T-cell (primary cell): ENCODE results near the gene ROBO1. TPM values are rescaled to one million over a fixed set of nuclear protein-coding genes. Genes with fewer than 3 reads are reported as not detected.
"Not testable (repeated sequence)": the region's sequence is repeated elsewhere in the genome, so short reads cannot be mapped to it uniquely, and the experiment has no call there.

Experiments used
- ATAC-seq, 4 experiments: fragments of 200-7000 bp in 3 of 4; fragments of 150-1000 bp in 1 of 4; cut with Tn5 transposase; replicated peaks in 1 of 4; 1 replicate in 3 of 4; 2 replicates in 1 of 4; pipeline ENCODE4 v1.10.0; 2021; ENCODE audit warnings: moderate library complexity in 3 of 4, mild to moderate bottlenecking in 2 of 4, moderate number of reproducible peaks in 1 of 4
- CTCF ChIA-PET, 2 donors: fragments of 300-600 bp; sonication (Branson Sonifier 250); formaldehyde crosslinking; loops; one replicate each; lab custom pipeline; 2022; ENCODE audit warnings: antibody characterized with exemption in 2 of 2; lab: Charles Lee
- POLR2A ChIA-PET, 2 donors: fragments of 300-600 bp; sonication (Branson Sonifier 250); formaldehyde crosslinking; loops; one replicate each; lab custom pipeline; 2022; ENCODE audit warnings: antibody characterized with exemption in 2 of 2; lab: Charles Lee
- DNase-seq, 35 experiments: peaks; one replicate each; pipeline versions ENCODE4 v3.0.0 to v3.0.0-alpha.2; 2013 to 2023
- H3K27ac ChIP-seq: one replicate; pipeline ENCODE4 v1.5.1; 2013; ENCODE audit warnings: low read length
- H3K27me3 ChIP-seq, 2 experiments: replicated peaks in 1 of 2; 1 replicate in 1 of 2; 2 replicates in 1 of 2; pipeline versions ENCODE4 v1.6.1 to v1.7.0; 2013; ENCODE audit warnings: low read length in 1 of 2, mixed read lengths in 1 of 2; ENCODE audit not compliant: control insufficient read depth in 2 of 2, insufficient read depth in 2 of 2; ENCODE audit errors: extremely low read depth in 1 of 2
- H3K36me3 ChIP-seq, 2 donors: 1 replicate in 1 of 2; 2 replicates in 1 of 2; pipeline versions ENCODE4 v1.6.1 to v1.7.0; 2013; ENCODE audit warnings: low read length in 1 of 2; ENCODE audit not compliant: control insufficient read depth in 2 of 2, insufficient read depth in 1 of 2; ENCODE audit errors: extremely low read depth in 1 of 2
- H3K4me1 ChIP-seq, 2 experiments: 1 replicate in 1 of 2; 2 replicates in 1 of 2; pipeline versions ENCODE4 v1.6.1 to v1.7.0; 2013; ENCODE audit warnings: low read length in 2 of 2, mixed read lengths in 1 of 2; ENCODE audit not compliant: insufficient read depth in 2 of 2, control insufficient read depth in 1 of 2; ENCODE audit errors: extremely low read depth in 1 of 2
- H3K4me3 ChIP-seq, 2 donors: 1 replicate in 1 of 2; 2 replicates in 1 of 2; pipeline versions ENCODE4 v1.5.1 to v1.7.0; 2013; ENCODE audit warnings: mild to moderate bottlenecking in 2 of 2, low read length in 1 of 2, moderate library complexity in 1 of 2; ENCODE audit not compliant: control insufficient read depth in 1 of 2; ENCODE audit errors: extremely low read depth in 1 of 2
- H3K9me3 ChIP-seq: 2 replicates; pipeline ENCODE4 v1.7.0; 2013
- H3K27ac Mint-ChIP-seq, 2 donors: one replicate each; pipeline ENCODE4 v1.8.0; 2020 to 2021; ENCODE audit warnings: mild to moderate bottlenecking in 2 of 2, mixed read lengths in 2 of 2
- H3K27me3 Mint-ChIP-seq, 2 donors: one replicate each; pipeline ENCODE4 v1.8.0; 2021 to 2022; ENCODE audit warnings: mixed read lengths in 2 of 2
- H3K36me3 Mint-ChIP-seq: one replicate; pipeline ENCODE4 v1.8.0; 2021; ENCODE audit warnings: mixed read lengths
- H3K4me1 Mint-ChIP-seq, 3 donors: one replicate each; pipeline ENCODE4 v1.8.0; 2020 to 2022; ENCODE audit warnings: mixed read lengths in 3 of 3, mild to moderate bottlenecking in 1 of 3
- H3K4me3 Mint-ChIP-seq, 3 donors: one replicate each; pipeline ENCODE4 v1.8.0; 2020 to 2022; ENCODE audit warnings: mild to moderate bottlenecking in 3 of 3, mixed read lengths in 3 of 3, moderate library complexity in 3 of 3
- H3K9me3 Mint-ChIP-seq, 3 donors: one replicate each; pipeline ENCODE4 v1.8.0; 2020 to 2022; ENCODE audit warnings: mixed read lengths in 3 of 3
- WGBS: methylation state at CpG from one replicate; pipeline ENCODE4 v1.1.5; 2013; ENCODE audit warnings: missing lambda C conversion rate; ENCODE audit not compliant: insufficient coverage; 5-methylcytosine and 5-hydroxymethylcytosine counted together
- total RNA-seq, 35 experiments: library from RNA in 6 of 35; stranded (reverse) in 6 of 35; fragments of 120-200 nt in 1 of 35; gene quantifications; one replicate each; pipeline versions ENCODE4 v1.2.1 to v1.2.4 and lab custom pipeline; 2013 to 2026

The ROBO1 gene
- total RNA-seq, 5 donors from 2014 or later (not counting 1 experiment from before 2014, with no cell fraction given), result 0.20 to 2.4 (median 1.7) TPM

DNA sequence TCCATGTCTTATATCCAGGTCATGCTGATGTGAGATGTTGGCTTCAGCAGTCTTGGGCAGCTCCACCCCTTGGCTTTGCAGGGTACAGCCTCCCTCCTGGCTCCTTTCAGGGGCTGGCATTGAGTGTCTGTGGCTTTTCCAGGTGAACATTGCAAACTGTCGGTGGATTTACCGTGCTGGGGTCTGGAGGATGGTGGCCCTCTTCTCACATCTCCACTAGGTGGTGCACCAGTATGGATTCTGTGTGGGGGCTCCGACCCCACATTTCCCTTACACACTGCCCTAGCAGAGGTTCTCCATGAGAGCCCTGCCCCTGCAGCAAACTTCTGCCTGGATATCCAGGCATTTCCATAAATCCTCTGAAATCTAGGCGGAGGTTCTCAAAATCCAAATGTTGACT is 22.4 kb upstream of the ROBO1 start:
- H3K4me1 ChIP-seq, H3K9me3 ChIP-seq, H3K27ac Mint-ChIP-seq, H3K36me3 ChIP-seq, POLR2A ChIA-PET, CTCF ChIA-PET, DNase-seq, H3K27me3 ChIP-seq, H3K4me3 Mint-ChIP-seq, H3K4me1 Mint-ChIP-seq, H3K4me3 ChIP-seq, ATAC-seq, H3K27me3 Mint-ChIP-seq, H3K27ac ChIP-seq, H3K36me3 Mint-ChIP-seq: not testable (repeated sequence)
- 100% methylated on average over 1 of the region's 4 CpGs for WGBS
- peaks cover 6 to 25% (median 10%) of the 10 kb centered on the region in 3 donors for H3K9me3 Mint-ChIP-seq

GRCh38 chr3:79773291-79773690 is 5.5 kb upstream of the ROBO1 start:
- Mint-ChIP-seq H3K4me1 (no peaks in the 10 kb centered on the region), H3K27ac (no peak overlapping the region), H3K36me3 (no peaks in the 10 kb centered on the region), H3K9me3 (peaks cover 13 to 18% (median 18%) of the 10 kb centered on the region in 3 donors), H3K27me3 (no peaks in the 10 kb centered on the region), H3K4me3 (no peak overlapping the region)
- ChIA-PET POLR2A (no interaction called here), CTCF (no interaction called here)
- Histone ChIP-seq H3K27me3 (no peaks in the 10 kb centered on the region), H3K4me1 (no peaks in the 10 kb centered on the region), H3K36me3 (no peaks in the 10 kb centered on the region), H3K27ac (no peak overlapping the region), H3K9me3 (no peaks in the 10 kb centered on the region), H3K4me3 (no peak overlapping the region)
- 82% methylated on average over 5 of the region's 5 CpGs for WGBS
- no peak for DNase-seq
- ATAC-seq, result no peak

DNA sequence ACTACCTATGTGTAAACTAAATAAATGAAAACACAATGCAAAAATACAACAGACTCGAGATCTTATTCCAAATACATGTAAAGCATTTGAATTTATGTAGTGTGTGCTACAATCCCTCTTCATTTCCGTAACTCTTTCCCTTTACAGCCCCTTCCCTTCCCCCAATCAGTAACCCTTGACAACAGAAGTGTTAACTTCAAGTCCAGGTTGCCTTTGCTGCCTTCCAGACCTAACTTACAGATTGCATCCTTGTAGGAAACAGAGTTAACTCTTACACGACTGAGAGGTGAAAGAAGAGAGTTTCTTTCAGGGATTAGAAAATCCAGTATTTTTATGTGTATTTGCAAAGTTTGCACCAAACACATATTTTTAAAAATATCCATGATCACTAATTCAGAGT is 1.4 kb upstream of the ROBO1 start:
- no peaks in the 10 kb centered on the region for H3K4me1 Mint-ChIP-seq
- no peak overlapping the region for H3K4me3 ChIP-seq

DNA sequence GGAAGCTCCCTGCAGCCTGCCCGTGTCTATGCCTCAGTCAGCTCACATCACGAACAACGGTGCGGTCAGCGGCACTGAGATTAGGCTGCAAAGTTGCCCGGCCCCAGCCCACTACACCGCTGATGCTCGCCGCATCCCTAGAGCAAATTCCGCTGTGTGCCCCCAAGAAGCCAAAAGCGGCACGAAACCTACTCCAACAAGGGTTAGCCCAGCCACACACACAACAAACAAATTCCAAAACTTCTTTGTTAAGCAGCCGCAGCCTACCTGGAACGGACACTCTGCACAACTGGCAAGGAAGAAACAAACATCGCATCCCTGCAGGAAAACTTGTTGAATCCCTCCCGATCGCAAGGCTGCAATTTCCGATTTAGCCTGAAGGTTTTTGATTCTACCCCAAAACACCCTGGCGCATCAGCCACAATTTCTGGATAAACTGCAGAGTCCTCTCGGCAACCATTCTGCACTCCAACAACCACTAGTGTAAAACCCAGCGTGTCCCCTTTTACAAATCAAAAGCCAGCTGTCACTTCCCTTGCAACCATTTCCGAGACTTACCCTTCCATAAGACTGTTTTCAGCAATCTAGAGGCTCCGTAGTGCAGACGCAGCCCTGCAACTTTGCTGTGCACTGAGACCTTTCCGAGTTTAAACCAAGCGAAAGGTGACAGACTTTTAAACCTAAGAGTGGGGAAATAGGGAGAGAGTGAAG is 449 bp downstream of the ROBO1 start:
- no peak for DNase-seq
- 10% methylated on average over 21 of the region's 26 CpGs for WGBS
- Histone ChIP-seq H3K4me3 (no peak overlapping the region), H3K36me3 (no peaks in the 10 kb centered on the region), H3K27me3 (peaks cover 6 to 11% of the 10 kb centered on the region in 2 experiments), H3K27ac (no peak overlapping the region), H3K9me3 (no peaks in the 10 kb centered on the region), H3K4me1 (no peaks in the 10 kb centered on the region)
- H3K27ac Mint-ChIP-seq, result no peak overlapping the region
- peaks cover 3 to 11% of the 10 kb centered on the region in 2 donors for H3K27me3 Mint-ChIP-seq
- ChIA-PET CTCF (no interaction called here), POLR2A (no interaction called here)
- H3K4me3 Mint-ChIP-seq, result no peak overlapping the region
- peaks cover 7 to 11% (median 11%) of the 10 kb centered on the region in 3 donors for H3K9me3 Mint-ChIP-seq
- H3K4me1 Mint-ChIP-seq, result no peaks in the 10 kb centered on the region
- no peaks in the 10 kb centered on the region for H3K36me3 Mint-ChIP-seq
- no peak for ATAC-seq

More for the DNA sequence above, 1.4 kb upstream of the ROBO1 start:
- ChIA-PET POLR2A (no interaction called here), CTCF (no interaction called here)
- ATAC-seq (no peak), DNase-seq (no peak)
- H3K36me3 Mint-ChIP-seq, result no peaks in the 10 kb centered on the region
- Histone ChIP-seq H3K36me3 (no peaks in the 10 kb centered on the region), H3K4me1 (no peaks in the 10 kb centered on the region), H3K9me3 (no peaks in the 10 kb centered on the region), H3K27ac (no peak overlapping the region), H3K27me3 (peaks cover 6 to 11% of the 10 kb centered on the region in 2 experiments)
- WGBS, result no CpG with 5 or more reads among the region's 3 CpGs
- H3K4me3 Mint-ChIP-seq, result no peak overlapping the region
- peaks cover 3 to 11% of the 10 kb centered on the region in 2 donors for H3K27me3 Mint-ChIP-seq
- peaks cover 8 to 17% (median 13%) of the 10 kb centered on the region in 3 donors for H3K9me3 Mint-ChIP-seq
- H3K27ac Mint-ChIP-seq, result no peak overlapping the region

GRCh38 chr3:79766496-79767193 is 1.2 kb downstream of the ROBO1 start:
- 22% methylated on average over 32 of the region's 42 CpGs for WGBS
- Mint-ChIP-seq H3K9me3 (peaks cover 4 to 13% (median 11%) of the 10 kb centered on the region in 3 donors), H3K36me3 (no peaks in the 10 kb centered on the region), H3K4me3 (no peak overlapping the region), H3K27ac (no peak overlapping the region), H3K27me3 (peaks cover 3 to 11% of the 10 kb centered on the region in 2 donors), H3K4me1 (no peaks in the 10 kb centered on the region)
- DNase-seq (no peak), ATAC-seq (no peak)
- Histone ChIP-seq H3K27ac (no peak overlapping the region), H3K27me3 (peaks cover 6 to 11% of the 10 kb centered on the region in 2 experiments), H3K9me3 (no peaks in the 10 kb centered on the region), H3K4me1 (no peaks in the 10 kb centered on the region), H3K36me3 (no peaks in the 10 kb centered on the region), H3K4me3 (no peak overlapping the region)
- ChIA-PET POLR2A (no interaction called here), CTCF (no interaction called here)

GRCh38 chr3:79765911-79766310 is 1.9 kb downstream of the ROBO1 start:
- H3K27ac Mint-ChIP-seq, result no peak overlapping the region
- POLR2A ChIA-PET, result no interaction called here
- no peaks in the 10 kb centered on the region for H3K9me3 ChIP-seq

More at GRCh38 chr3:79765911-79766310, 1.9 kb downstream of the ROBO1 start:
- Histone ChIP-seq H3K4me3 (no peak overlapping the region), H3K27ac (no peak overlapping the region), H3K4me1 (no peaks in the 10 kb centered on the region), H3K36me3 (no peaks in the 10 kb centered on the region), H3K27me3 (peaks cover 6 to 11% of the 10 kb centered on the region in 2 experiments)
- CTCF ChIA-PET, result no interaction called here
- Mint-ChIP-seq H3K36me3 (no peaks in the 10 kb centered on the region), H3K9me3 (peaks cover 4 to 13% (median 11%) of the 10 kb centered on the region in 3 donors), H3K4me3 (no peak overlapping the region), H3K4me1 (no peaks in the 10 kb centered on the region), H3K27me3 (peaks cover 3 to 11% of the 10 kb centered on the region in 2 donors)
- 10% methylated on average over 2 of the region's 5 CpGs for WGBS
- ATAC-seq, result no peak
- no peak for DNase-seq
